Measurements from ENCODE around the gene SLC26A1.
"Not testable (repeated sequence)": the region's sequence is repeated elsewhere in the genome, so short reads cannot be mapped to it uniquely, and the experiment has no call there.

Gene SLC26A1

GRCh38 chr4:978957-979701, 14.1 kb downstream of the SLC26A1 start:
- no peak for DNase-seq

GRCh38 chr4:976016-976415, 17.2 kb downstream of the SLC26A1 start:
- DNase-seq = not testable (repeated sequence)

- DNase-seq = no peak
Measured at GRCh38 chr4:974668-975067, 18.5 kb downstream of the SLC26A1 start.

GRCh38 chr4:973431-974397, 19.5 kb downstream of the SLC26A1 start, which contains the start of gene DGKQ:
Gene DGKQ (minus strand): TSS chr4:973569. CDS start chr4:973482, 87 bp downstream.
- DNase-seq = no peak

- no peak for DNase-seq
Measured at GRCh38 chr4:972651-973424, 20.4 kb downstream of the SLC26A1 start.

GRCh38 chr4:971666-972500, 21.3 kb downstream of the SLC26A1 start:
- no peak for DNase-seq

GRCh38 chr4:970854-971520, 22.2 kb downstream of the SLC26A1 start:
- DNase-seq = no peak

GRCh38 chr4:970046-970745, 23.0 kb downstream of the SLC26A1 start:
- DNase-seq = no peak

GRCh38 chr4:968621-969394, 24.4 kb downstream of the SLC26A1 start:
- DNase-seq = no peak

- no peak for DNase-seq
Measured at GRCh38 chr4:968221-968620, 25.0 kb downstream of the SLC26A1 start.

- DNase-seq = no peak
Measured at GRCh38 chr4:967113-968104, 25.8 kb downstream of the SLC26A1 start.

- DNase-seq = no peak
Measured at GRCh38 chr4:966266-967112, 26.7 kb downstream of the SLC26A1 start.

GRCh38 chr4:965766-966134, 27.5 kb downstream of the SLC26A1 start:
- no peak for DNase-seq

- DNase-seq = no peak
Measured at GRCh38 chr4:965048-965765, 28.0 kb downstream of the SLC26A1 start.

GRCh38 chr4:964346-965025, 28.7 kb downstream of the SLC26A1 start:
- DNase-seq = no peak
